Calu3 (cell line): ENCODE data around the gene EXOC2. TPM values are rescaled to one million over a fixed set of nuclear protein-coding genes. Genes with fewer than 3 reads are reported as not detected.

Experiments
- BruUV-seq: library from RNA; stranded (reverse); fragments of 400-500 nt; replicated peaks from 2 replicates; lab custom pipeline; 2021; lab: Mats Ljungman, UMichigan
- CTCF ChIA-PET: fragments of 300-600 bp; sonication (Branson Sonifier 250); formaldehyde crosslinking; loops from one replicate; lab custom pipeline; 2022; ENCODE audit warnings: antibody characterized with exemption; lab: Charles Lee
- DNase-seq: peaks from one replicate; pipeline ENCODE4 v3.0.0; 2022
- H3K27ac Mint-ChIP-seq: one replicate; pipeline ENCODE4 v1.8.0; 2022; ENCODE audit warnings: mixed read lengths; ENCODE audit not compliant: unreplicated experiment
- H3K27me3 Mint-ChIP-seq: one replicate; pipeline ENCODE4 v1.8.0; 2022; ENCODE audit warnings: mixed read lengths; ENCODE audit not compliant: unreplicated experiment
- H3K36me3 Mint-ChIP-seq: one replicate; pipeline ENCODE4 v1.8.0; 2022; ENCODE audit warnings: mild to moderate bottlenecking, moderate library complexity, mixed read lengths; ENCODE audit not compliant: insufficient read depth, unreplicated experiment
- H3K4me1 Mint-ChIP-seq: one replicate; pipeline ENCODE4 v1.8.0; 2022; ENCODE audit warnings: mild to moderate bottlenecking, low read depth, mixed read lengths; ENCODE audit not compliant: unreplicated experiment
- H3K4me3 Mint-ChIP-seq: one replicate; pipeline ENCODE4 v1.8.0; 2022; ENCODE audit warnings: mild to moderate bottlenecking, low read depth, moderate library complexity, mixed read lengths; ENCODE audit not compliant: unreplicated experiment
- H3K9me3 Mint-ChIP-seq: one replicate; pipeline ENCODE4 v1.8.0; 2022; ENCODE audit warnings: low read depth, mixed read lengths; ENCODE audit not compliant: unreplicated experiment
- CTCF ChIP-seq: fragments of 200-600 bp; IDR thresholded peaks from one replicate; pipeline ENCODE4 v1.8.0; 2022; ENCODE audit warnings: antibody characterized with exemption; ENCODE audit not compliant: unreplicated experiment
- intact Hi-C: fragments of 100-400 bp; cut with micrococcal nuclease; formaldehyde crosslinking; loops from one replicate; pipeline ENCODE4 v1.10.0; 2022; ENCODE audit not compliant: unreplicated experiment
- total RNA-seq: library from RNA; stranded (reverse); gene quantifications from 2 replicates; pipeline ENCODE4 v1.2.3, GENCODE V29; 2022

Gene EXOC2
- total RNA-seq, 1 experiment from 2014 or later: 13.2 TPM

GRCh38 chr6:551829-552350 lies 141.0 kb downstream of the EXOC2 start:
- DNase-seq: no peak
- TF ChIP-seq CTCF: no peak
- Mint-ChIP-seq H3K4me1 (no peaks in the 10 kb centered on the region), H3K27me3 (no peaks in the 10 kb centered on the region), H3K36me3 (peaks cover 7% of the 10 kb centered on the region), H3K4me3 (no peak overlapping the region), H3K27ac (no peak overlapping the region), H3K9me3 (no peaks in the 10 kb centered on the region)
- CTCF ChIA-PET: no interaction called here
- BruUV-seq: no TSS peak
- intact Hi-C loops: no loop called here

GRCh38 chr6:551405-551804 lies 141.5 kb downstream of the EXOC2 start:
- Mint-ChIP-seq H3K27me3 (no peaks in the 10 kb centered on the region), H3K27ac (no peak overlapping the region), H3K36me3 (peaks cover 7% of the 10 kb centered on the region), H3K9me3 (no peaks in the 10 kb centered on the region), H3K4me1 (no peaks in the 10 kb centered on the region), H3K4me3 (no peak overlapping the region)
- intact Hi-C loops: no loop called here
- TF ChIP-seq CTCF: no peak
- no peak for DNase-seq
- CTCF ChIA-PET: no interaction called here
- no TSS peak for BruUV-seq

- Mint-ChIP-seq H3K27ac (no peak overlapping the region), H3K27me3 (no peaks in the 10 kb centered on the region), H3K4me1 (no peaks in the 10 kb centered on the region), H3K4me3 (no peak overlapping the region), H3K9me3 (no peaks in the 10 kb centered on the region), H3K36me3 (peaks cover 7% of the 10 kb centered on the region)
- no peak for TF ChIP-seq CTCF
- no TSS peak for BruUV-seq
- CTCF ChIA-PET: no interaction called here
- DNase-seq: no peak
- intact Hi-C loops: no loop called here
Measured at GRCh38 chr6:549906-550305, 143.0 kb downstream of the EXOC2 start.

GRCh38 chr6:548517-548916 lies 144.4 kb downstream of the EXOC2 start:
- intact Hi-C loops: no loop called here
- no peaks in the 10 kb centered on the region for H3K9me3 Mint-ChIP-seq
- BruUV-seq: no TSS peak
- no peaks in the 10 kb centered on the region for H3K27me3 Mint-ChIP-seq
- H3K4me3 Mint-ChIP-seq: no peak overlapping the region
- CTCF ChIA-PET: no interaction called here
- H3K4me1 Mint-ChIP-seq: no peaks in the 10 kb centered on the region
- peaks cover 7% of the 10 kb centered on the region for H3K36me3 Mint-ChIP-seq
- DNase-seq: no peak
- no peak overlapping the region for H3K27ac Mint-ChIP-seq
- no peak for TF ChIP-seq CTCF
